Muscle of leg (tissue), 11 donors: Measurements from ENCODE around the gene GABRR2. TPM values are rescaled to one million over a fixed set of nuclear protein-coding genes. Genes with fewer than 3 reads are reported as not detected.

Experiments used
- DNase-seq: peaks from one replicate; pipeline ENCODE4 v3.0.0; 2013
- H3K27ac ChIP-seq: one replicate; pipeline ENCODE4 v1.5.1; 2013; ENCODE audit warnings: mild to moderate bottlenecking, low read length, control low read depth
- H3K27me3 ChIP-seq: one replicate; pipeline ENCODE4 v1.6.1; 2013; ENCODE audit warnings: low read length; ENCODE audit not compliant: control insufficient read depth, insufficient read depth
- H3K36me3 ChIP-seq: one replicate; pipeline ENCODE4 v1.6.1; 2013; ENCODE audit warnings: low read length; ENCODE audit not compliant: control insufficient read depth, insufficient read depth
- H3K4me1 ChIP-seq: one replicate; pipeline ENCODE4 v1.6.1; 2013; ENCODE audit warnings: low read length; ENCODE audit not compliant: control insufficient read depth, insufficient read depth
- H3K4me3 ChIP-seq: one replicate; pipeline ENCODE4 v1.5.1; 2013; ENCODE audit warnings: low read length, control low read depth
- H3K9me3 ChIP-seq: replicated peaks from 2 replicates; pipeline ENCODE4 v1.6.1; 2013; ENCODE audit warnings: low read depth, low read length; ENCODE audit not compliant: control insufficient read depth
- WGBS: methylation state at CpG from one replicate; pipeline ENCODE4 v1.1.5; 2013; ENCODE audit warnings: missing lambda C conversion rate; ENCODE audit not compliant: insufficient coverage; 5-methylcytosine and 5-hydroxymethylcytosine counted together
- polyA plus RNA-seq, 8 donors: library from polyadenylated mRNA; unstranded; fragments of 120-200 nt; gene quantifications; one replicate each; pipeline versions ENCODE4 v1.2.1 to v1.2.3, GENCODE V29; 2013; ENCODE audit warnings: inconsistent platforms in 1 of 8, low replicate concordance in 1 of 8; ENCODE audit not compliant: insufficient read length in 8 of 8, insufficient read depth in 1 of 8
- total RNA-seq: library from RNA; stranded (reverse); fragments of 120-200 nt; gene quantifications from one replicate; pipeline ENCODE4 v1.2.4, GENCODE V29; 2013

Gene GABRR2
- total and polyA plus RNA-seq, 9 donors, result 0.41 to 2.1 (median 0.80) TPM

DNA sequence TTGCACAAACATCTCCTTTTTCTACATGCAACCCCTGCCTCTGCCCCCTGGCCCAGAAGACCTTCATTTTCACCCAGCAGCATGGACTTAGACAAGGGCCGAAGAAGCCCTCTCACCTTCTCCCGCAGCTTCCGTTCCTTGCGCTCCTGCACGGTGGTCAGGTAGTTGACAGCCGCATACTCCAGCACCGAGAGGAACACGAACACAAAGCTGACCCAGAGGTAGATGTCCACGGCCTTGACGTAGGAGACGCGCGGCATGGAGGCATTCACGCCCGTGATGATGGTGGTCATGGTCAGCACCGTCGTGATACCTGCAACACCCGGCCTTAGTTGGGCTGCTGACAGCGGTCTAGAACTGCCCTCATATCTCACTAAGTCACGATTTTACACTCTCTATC is 50.8 kb downstream of the GABRR2 start:
- DNase-seq, result no peak
- Histone ChIP-seq H3K9me3 (no peaks in the 10 kb centered on the region), H3K27me3 (no peaks in the 10 kb centered on the region), H3K4me1 (peaks cover 7% of the 10 kb centered on the region), H3K36me3 (no peaks in the 10 kb centered on the region), H3K27ac (no peak overlapping the region), H3K4me3 (no peak overlapping the region)
- 95% methylated on average over 16 of the region's 20 CpGs for WGBS

DNA sequence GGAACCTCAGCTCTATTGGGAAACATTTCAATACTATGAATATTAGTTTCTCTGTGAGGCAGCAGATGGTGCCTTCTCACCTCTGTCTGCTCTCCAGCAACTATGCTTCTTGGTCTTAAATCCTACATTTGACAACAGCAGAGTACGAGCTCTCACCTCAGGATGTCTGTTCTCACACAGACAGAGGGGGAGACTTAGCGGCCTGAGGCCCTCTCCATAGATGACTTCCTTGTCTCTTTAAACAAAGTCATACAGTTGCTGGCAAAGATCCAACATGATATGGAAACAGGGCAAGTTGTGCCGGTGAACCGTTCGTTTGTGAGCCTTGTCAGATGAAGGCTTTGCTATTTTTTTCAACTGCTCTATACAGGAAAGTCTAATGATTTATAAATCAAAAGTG is 54.3 kb downstream of the GABRR2 start:
- no peak overlapping the region for H3K27ac ChIP-seq
- H3K27me3 ChIP-seq, result no peaks in the 10 kb centered on the region
- peaks cover 7% of the 10 kb centered on the region for H3K4me1 ChIP-seq
- H3K4me3 ChIP-seq, result no peak overlapping the region
- no peaks in the 10 kb centered on the region for H3K9me3 ChIP-seq
- H3K36me3 ChIP-seq, result no peaks in the 10 kb centered on the region
- peak; percentile 38 for DNase-seq
- 60% methylated on average over 1 of the region's 5 CpGs for WGBS

DNA sequence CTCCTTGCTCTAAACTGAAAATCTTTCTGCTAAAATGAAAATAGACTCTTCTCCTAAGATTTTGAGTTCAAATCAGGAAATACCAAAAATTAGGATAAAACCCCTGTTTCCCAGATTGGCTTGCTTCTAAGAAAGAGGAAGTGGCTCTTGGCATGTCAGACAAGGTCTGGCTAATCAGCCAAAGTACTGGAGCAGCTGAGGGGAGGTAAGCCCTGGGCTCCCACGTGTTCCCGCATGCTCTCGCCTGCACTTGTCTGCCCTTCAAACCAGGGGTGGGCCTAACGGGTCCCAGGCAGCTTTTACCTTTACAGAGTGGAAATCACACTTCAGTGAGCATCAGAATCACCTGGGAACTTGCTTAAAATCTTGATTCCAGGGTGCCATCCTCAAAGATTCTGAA is 54.8 kb downstream of the GABRR2 start:
- H3K27ac ChIP-seq, result no peak overlapping the region
- H3K4me3 ChIP-seq, result no peak overlapping the region
- no peaks in the 10 kb centered on the region for H3K27me3 ChIP-seq
- peak; percentile 7 for DNase-seq
- peaks cover 7% of the 10 kb centered on the region for H3K4me1 ChIP-seq
- no peaks in the 10 kb centered on the region for H3K36me3 ChIP-seq
- 70% methylated on average over 4 of the region's 4 CpGs for WGBS
- no peaks in the 10 kb centered on the region for H3K9me3 ChIP-seq

DNA sequence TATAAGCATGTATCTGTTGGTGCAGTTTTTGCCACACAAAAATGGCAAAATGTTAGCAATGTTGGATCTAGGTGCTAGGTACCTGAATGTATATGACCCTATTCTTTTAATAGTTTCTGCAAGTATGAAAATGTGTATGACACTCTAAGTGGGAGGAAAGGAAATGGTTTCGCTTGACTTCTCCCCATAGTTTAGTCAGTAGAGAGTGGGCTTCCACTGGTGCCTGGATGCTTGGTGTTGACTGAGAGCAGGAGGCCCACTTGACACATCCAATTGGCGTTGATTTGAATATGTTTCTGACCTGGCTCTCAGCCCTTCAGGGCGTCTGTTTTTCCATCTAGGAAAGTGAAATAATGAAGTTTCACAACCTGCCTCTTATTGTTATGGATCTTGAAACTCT is 56.2 kb downstream of the GABRR2 start:
- Histone ChIP-seq H3K36me3 (no peaks in the 10 kb centered on the region), H3K27ac (no peak overlapping the region), H3K4me1 (peaks cover 7% of the 10 kb centered on the region), H3K27me3 (no peaks in the 10 kb centered on the region), H3K9me3 (no peaks in the 10 kb centered on the region), H3K4me3 (no peak overlapping the region)
- no CpG with 5 or more reads among the region's 3 CpGs for WGBS
- DNase-seq, result no peak

DNA sequence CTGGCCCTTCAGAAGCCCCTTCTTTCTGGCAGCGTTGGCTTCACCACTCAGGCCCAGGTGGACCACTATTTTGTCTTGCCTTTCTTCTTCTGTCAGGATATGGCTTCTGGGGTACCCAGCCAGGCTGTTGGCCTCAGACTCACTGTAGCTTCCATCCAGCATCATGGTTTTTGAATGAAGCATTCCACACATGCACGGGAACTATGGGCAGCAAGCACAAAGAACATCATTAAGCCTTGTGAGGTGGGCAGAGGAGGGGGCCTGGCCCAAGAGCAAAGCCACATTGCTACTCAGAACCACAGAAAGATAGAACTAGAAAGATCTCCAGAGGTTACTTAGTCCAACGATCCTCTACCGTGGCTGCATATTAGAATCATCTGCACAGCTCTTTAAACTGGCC is 57.3 kb downstream of the GABRR2 start:
- Histone ChIP-seq H3K4me3 (no peak overlapping the region), H3K27ac (no peak overlapping the region), H3K4me1 (peaks cover 7% of the 10 kb centered on the region)

DNA sequence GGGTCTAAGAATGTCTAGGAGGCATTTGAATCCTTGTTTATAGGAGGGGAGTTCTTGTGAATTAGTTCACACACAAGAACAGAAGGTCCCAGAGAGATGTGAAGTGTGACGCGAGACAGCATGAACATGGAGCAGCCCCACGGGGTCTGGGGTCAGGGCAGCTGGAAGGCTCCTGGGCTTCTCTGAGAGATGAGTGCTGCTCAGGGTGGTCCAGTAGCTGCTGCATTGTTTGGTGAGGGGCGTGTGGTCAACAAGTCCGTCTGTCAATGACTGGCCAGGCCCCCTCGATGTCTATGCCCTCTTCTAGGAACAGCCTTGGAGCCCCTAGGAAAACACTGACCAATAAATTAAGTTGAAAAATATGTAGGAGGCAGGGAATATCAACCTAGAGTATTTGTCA is 57.8 kb downstream of the GABRR2 start:
- no peaks in the 10 kb centered on the region for H3K9me3 ChIP-seq
- no peaks in the 10 kb centered on the region for H3K36me3 ChIP-seq
- H3K4me1 ChIP-seq, result peaks cover 7% of the 10 kb centered on the region
- no peaks in the 10 kb centered on the region for H3K27me3 ChIP-seq
- no peak for DNase-seq
- no peak overlapping the region for H3K27ac ChIP-seq
- H3K4me3 ChIP-seq, result no peak overlapping the region
- 74% methylated on average over 5 of the region's 6 CpGs for WGBS

More for the DNA sequence above, 57.3 kb downstream of the GABRR2 start:
- H3K9me3 ChIP-seq, result no peaks in the 10 kb centered on the region
- DNase-seq, result no peak
- no peaks in the 10 kb centered on the region for H3K36me3 ChIP-seq
- WGBS, result 84% methylated on average over 2 of the region's 4 CpGs
- H3K27me3 ChIP-seq, result no peaks in the 10 kb centered on the region

DNA sequence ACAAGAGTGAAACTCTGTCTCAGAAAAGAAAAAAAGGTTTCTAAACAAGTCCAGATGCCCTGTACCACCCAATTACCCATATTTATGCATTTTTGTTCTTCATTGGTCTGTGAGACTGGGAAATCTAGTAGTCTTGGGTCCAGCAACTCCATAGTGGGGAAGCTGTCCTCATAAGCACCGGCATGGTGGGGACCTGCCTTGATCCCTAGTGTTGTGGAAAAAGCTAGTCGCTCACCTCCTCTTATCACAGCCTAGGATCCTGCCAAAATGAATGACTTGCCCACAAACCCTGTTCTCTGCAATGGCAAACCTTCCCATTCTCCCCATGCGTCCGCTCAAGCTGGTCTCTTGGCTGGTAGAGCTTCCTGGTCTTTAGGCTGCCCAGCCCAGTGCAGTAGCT is 59.7 kb downstream of the GABRR2 start:
- H3K9me3 ChIP-seq, result no peaks in the 10 kb centered on the region
- DNase-seq, result no peak
- H3K36me3 ChIP-seq, result no peaks in the 10 kb centered on the region
- peaks cover 4% of the 10 kb centered on the region for H3K4me1 ChIP-seq
- H3K27ac ChIP-seq, result no peak overlapping the region
- no peak overlapping the region for H3K4me3 ChIP-seq
- H3K27me3 ChIP-seq, result no peaks in the 10 kb centered on the region
- no CpG with 5 or more reads among the region's 4 CpGs for WGBS

DNA sequence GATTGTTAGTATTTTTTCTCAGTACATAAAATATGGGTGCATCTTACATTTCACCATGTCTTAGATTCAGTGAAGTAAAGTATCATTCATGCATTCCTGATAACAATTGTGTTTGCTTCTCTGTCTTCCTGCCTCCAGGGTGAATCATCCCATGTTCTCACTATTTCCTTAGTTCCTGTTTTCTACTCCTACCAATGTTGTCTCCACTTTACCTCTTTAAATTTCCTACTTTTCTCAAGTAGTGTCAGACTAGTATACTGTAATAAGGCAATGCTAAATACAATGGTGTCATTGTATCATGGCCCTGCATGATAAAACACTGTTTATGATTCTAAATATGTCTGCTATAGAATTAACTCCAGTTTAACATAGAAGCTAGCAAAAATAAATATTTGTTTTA is 60.5 kb downstream of the GABRR2 start:
- Histone ChIP-seq H3K4me1 (peaks cover 2% of the 10 kb centered on the region), H3K4me3 (no peak overlapping the region), H3K27me3 (no peaks in the 10 kb centered on the region), H3K27ac (no peak overlapping the region), H3K9me3 (no peaks in the 10 kb centered on the region), H3K36me3 (no peaks in the 10 kb centered on the region)
- no peak for DNase-seq

DNA sequence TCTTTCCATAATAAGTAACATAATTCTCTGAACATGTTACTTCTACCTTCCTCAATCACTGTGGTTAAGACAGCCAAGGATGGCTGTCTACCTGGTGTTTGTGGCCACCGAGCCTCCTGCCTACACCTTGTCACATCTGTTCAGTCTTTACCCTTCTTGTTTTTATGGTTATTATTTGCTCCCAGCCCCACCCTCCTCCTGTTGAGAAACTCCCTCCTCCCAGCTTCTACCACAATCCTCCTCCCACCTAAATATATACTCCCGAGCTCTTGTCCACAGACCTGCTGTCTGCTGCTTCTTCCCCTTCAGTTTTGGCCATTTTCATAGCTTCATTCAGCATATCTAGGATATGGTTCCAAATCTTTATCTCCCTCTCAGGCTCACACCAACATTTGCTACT is 62.2 kb downstream of the GABRR2 start:
- no peak overlapping the region for H3K4me3 ChIP-seq
- H3K36me3 ChIP-seq, result no peaks in the 10 kb centered on the region
- H3K4me1 ChIP-seq, result peaks cover 2% of the 10 kb centered on the region
- H3K27me3 ChIP-seq, result no peaks in the 10 kb centered on the region
- H3K27ac ChIP-seq, result no peak overlapping the region
- no peaks in the 10 kb centered on the region for H3K9me3 ChIP-seq
- WGBS, result 64% methylated on average over 2 of the region's 2 CpGs
- DNase-seq, result no peak

DNA sequence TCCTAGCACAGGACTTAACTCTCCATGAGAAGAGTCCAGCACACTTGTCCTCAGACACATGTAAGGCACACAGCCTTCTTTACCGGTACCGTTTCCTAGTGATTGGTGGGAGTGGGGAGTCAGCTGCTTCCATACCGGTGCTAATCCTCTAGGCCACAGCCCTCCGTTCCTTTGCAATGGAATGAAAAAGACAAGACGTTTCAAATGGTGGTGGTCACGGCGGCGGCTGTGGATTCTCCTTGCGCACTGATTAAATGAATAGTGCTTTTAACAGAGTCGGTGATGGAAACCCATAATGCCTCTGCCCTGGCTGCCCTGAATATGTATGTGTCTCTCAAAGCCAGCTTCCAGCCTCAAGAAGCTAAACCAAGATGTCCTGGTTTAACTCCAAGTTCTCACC is 63.1 kb downstream of the GABRR2 start:
- H3K9me3 ChIP-seq, result no peaks in the 10 kb centered on the region
- no peak overlapping the region for H3K27ac ChIP-seq
- H3K27me3 ChIP-seq, result no peaks in the 10 kb centered on the region
- DNase-seq, result no peak
- H3K36me3 ChIP-seq, result no peaks in the 10 kb centered on the region
- 88% methylated on average over 3 of the region's 10 CpGs for WGBS
- H3K4me3 ChIP-seq, result no peak overlapping the region
- peaks cover 2% of the 10 kb centered on the region for H3K4me1 ChIP-seq

DNA sequence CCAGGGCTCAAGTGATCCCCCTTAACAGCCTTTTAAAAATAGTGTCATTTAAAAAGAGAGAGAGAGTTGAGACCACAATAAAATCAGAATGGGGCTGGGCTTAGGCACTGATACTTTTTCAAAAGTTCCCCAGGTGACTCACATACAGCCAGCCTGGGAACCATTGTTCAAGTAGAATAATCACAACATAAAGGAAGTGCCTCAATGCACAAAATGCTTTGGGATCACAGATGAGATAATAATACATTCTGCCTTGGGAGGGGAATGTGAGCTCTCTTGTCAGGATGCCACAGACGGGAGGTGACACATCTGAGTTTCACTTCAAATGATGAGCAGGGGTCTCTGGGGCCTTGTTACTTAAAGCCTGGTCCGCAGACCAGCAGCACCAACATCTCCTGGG is 63.9 kb downstream of the GABRR2 start:
- no peak for DNase-seq
- Histone ChIP-seq H3K27me3 (no peaks in the 10 kb centered on the region), H3K4me1 (peaks cover 2% of the 10 kb centered on the region), H3K36me3 (no peaks in the 10 kb centered on the region), H3K27ac (no peak overlapping the region), H3K4me3 (no peak overlapping the region), H3K9me3 (no peaks in the 10 kb centered on the region)
- 21% methylated on average over 1 of the region's 2 CpGs for WGBS
